Parathyroid adenoma (tissue), 2 donors: ENCODE measurements around the gene GAGE10.

ENCODE experiments used
- H2AFZ ChIP-seq: fragments of 300-600 bp; sonication (generic); one replicate; pipeline ENCODE4 v1.7.0; 2017; ENCODE audit warnings: antibody characterized with exemption, mild to moderate bottlenecking
- H3K27ac ChIP-seq: fragments of 300-600 bp; sonication (generic); one replicate; pipeline ENCODE4 v1.7.0; 2017
- H3K27me3 ChIP-seq: fragments of 300-600 bp; sonication (generic); one replicate; pipeline ENCODE4 v1.7.0; 2017; ENCODE audit warnings: low read length; ENCODE audit not compliant: control insufficient read depth, insufficient read depth
- H3K36me3 ChIP-seq: fragments of 300-600 bp; sonication (generic); one replicate; pipeline ENCODE4 v1.7.0; 2017; ENCODE audit warnings: low read length; ENCODE audit not compliant: control insufficient read depth, insufficient read depth
- H3K4me1 ChIP-seq: fragments of 300-600 bp; sonication (generic); one replicate; pipeline ENCODE4 v1.7.0; 2017; ENCODE audit warnings: control low read depth
- H3K4me2 ChIP-seq: fragments of 300-600 bp; sonication (generic); one replicate; pipeline ENCODE4 v1.7.0; 2017; ENCODE audit warnings: low read length
- H3K4me3 ChIP-seq: fragments of 300-600 bp; sonication (generic); one replicate; pipeline ENCODE4 v1.7.0; 2017; ENCODE audit warnings: low read depth, low read length
- H3K79me2 ChIP-seq: fragments of 300-600 bp; sonication (generic); one replicate; pipeline ENCODE4 v1.7.0; 2017; ENCODE audit warnings: control low read depth
- H3K9ac ChIP-seq: fragments of 300-600 bp; sonication (generic); one replicate; pipeline ENCODE4 v1.7.0; 2017; ENCODE audit warnings: mild to moderate bottlenecking
- H3K9me3 ChIP-seq: fragments of 300-600 bp; sonication (generic); one replicate; pipeline ENCODE4 v1.7.0; 2017; ENCODE audit warnings: low read length; ENCODE audit not compliant: control insufficient read depth
- TF ChIP-seq, protein P1 (sequence below): fragments of 300-600 bp; sonication (generic); IDR thresholded peaks from one replicate; pipeline ENCODE4 v1.7.0; 2017; ENCODE audit warnings: antibody characterized with exemption, mild to moderate bottlenecking
- donor health status: primary hyperparathyroidism.

The GAGE10 gene

DNA sequence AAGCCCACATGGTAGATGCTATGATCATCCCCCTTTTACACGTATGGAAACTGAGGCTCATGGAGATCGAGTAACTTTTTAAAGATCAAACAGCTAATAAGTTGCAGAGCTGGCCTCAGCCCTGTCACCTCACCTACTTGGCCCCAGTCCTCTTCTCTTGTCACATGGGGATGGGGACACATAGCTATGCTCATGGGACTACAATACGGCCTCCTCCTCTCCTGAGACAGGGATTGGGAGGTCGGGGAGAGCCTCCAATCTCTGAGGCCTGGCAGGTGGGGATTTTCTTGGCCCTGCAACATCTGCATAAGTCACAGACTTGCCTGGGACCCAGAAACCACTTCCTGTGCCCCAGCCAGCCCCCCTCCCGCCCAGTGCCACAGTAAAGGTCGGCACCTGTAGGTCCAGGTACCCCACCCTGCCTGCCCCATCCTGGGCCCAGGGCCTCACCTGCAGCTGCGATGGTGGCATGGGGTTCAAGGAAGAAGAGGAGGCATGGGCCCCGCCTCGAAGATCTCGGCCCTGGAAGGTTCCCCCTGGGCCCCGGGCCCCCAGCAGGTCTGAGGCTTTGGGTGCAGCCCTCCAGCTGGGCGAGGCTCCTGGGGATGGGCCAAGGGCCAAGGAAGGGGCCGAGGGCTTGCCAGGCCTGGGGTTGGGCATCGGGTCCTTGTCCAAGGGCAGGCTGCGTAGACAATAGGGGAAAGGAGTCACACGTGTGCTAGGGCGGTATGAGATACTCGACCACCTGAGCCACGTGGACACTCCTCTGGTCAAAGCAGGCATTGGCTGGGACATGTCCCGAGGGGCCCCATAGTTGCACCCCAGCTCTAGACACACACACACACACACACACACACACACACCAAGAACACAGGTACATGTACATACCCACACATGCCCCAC is 45.3 kb upstream of the GAGE10 start:
- Histone ChIP-seq H3K4me2 (no peak overlapping the region), H3K36me3 (no peaks in the 10 kb centered on the region), H3K79me2 (no peaks in the 10 kb centered on the region), H2AFZ (no peak overlapping the region), H3K27me3 (no peaks in the 10 kb centered on the region), H3K27ac (no peak overlapping the region), H3K9me3 (no peaks in the 10 kb centered on the region), H3K4me3 (no peak overlapping the region), H3K9ac (no peak overlapping the region), H3K4me1 (no peaks in the 10 kb centered on the region)
- TF ChIP-seq, protein P1, sequence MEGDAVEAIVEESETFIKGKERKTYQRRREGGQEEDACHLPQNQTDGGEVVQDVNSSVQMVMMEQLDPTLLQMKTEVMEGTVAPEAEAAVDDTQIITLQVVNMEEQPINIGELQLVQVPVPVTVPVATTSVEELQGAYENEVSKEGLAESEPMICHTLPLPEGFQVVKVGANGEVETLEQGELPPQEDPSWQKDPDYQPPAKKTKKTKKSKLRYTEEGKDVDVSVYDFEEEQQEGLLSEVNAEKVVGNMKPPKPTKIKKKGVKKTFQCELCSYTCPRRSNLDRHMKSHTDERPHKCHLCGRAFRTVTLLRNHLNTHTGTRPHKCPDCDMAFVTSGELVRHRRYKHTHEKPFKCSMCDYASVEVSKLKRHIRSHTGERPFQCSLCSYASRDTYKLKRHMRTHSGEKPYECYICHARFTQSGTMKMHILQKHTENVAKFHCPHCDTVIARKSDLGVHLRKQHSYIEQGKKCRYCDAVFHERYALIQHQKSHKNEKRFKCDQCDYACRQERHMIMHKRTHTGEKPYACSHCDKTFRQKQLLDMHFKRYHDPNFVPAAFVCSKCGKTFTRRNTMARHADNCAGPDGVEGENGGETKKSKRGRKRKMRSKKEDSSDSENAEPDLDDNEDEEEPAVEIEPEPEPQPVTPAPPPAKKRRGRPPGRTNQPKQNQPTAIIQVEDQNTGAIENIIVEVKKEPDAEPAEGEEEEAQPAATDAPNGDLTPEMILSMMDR: no peak

DNA sequence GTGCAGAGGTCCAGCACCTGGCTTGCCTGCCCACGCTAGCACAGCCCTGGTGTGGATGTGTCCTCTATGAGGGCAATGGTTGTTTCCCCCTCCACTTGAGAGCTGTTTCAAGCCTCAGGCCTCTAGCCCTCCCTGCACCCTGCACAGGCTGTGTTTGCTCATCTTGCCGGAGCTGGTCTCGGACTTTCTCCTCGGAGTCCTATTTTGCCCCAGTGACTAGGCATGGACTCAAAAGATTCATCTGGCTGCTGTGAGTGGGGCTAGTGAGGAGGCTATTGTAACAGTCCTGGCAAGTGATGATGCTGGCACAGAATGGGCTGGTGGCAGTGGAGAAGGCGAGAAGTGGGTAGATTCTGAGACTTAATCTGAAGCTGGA is 44.7 kb upstream of the GAGE10 start:
- Histone ChIP-seq H3K27me3 (no peaks in the 10 kb centered on the region), H3K4me2 (no peak overlapping the region), H3K9me3 (no peaks in the 10 kb centered on the region), H3K36me3 (no peaks in the 10 kb centered on the region), H2AFZ (no peak overlapping the region), H3K79me2 (no peaks in the 10 kb centered on the region), H3K4me3 (no peak overlapping the region), H3K27ac (no peak overlapping the region), H3K4me1 (no peaks in the 10 kb centered on the region), H3K9ac (no peak overlapping the region)
- TF ChIP-seq, protein P1: no peak

DNA sequence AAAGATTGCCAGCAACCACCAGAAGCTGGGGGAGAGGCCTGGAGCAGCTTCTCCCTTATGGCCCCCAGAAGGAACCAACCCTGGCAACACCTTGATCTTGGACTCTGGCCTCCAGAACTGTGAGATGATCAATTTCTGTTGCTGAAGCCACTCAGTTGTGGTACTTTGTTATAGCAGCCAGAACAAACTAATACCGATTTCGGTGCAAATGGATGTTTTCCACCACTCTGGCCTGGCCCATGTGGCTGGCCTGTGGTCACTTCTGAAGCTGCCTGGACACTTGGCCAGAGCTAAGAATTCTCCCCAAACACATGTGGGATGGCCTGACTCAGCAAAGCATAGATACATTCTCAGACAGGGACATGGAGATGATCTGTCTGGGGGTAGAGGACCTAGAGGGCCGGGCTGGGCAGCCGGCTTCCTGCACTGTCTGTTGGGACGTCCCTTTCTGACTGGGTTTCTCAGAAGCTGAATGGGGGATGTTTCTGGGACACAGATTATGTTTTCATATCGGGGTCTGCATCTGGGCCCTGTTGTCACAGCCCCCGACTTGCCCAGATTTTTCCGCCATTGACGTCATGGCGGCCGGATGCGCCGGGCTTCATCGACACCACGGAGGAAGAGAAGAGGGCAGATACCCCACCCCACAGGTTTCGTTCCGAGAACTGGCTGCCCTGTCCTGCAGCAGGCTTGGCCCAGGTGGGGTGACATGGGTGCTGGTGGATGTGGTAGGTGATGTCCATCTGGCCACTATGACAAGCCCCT is 43.0 kb upstream of the GAGE10 start:
- Histone ChIP-seq H3K9ac (no peak overlapping the region), H3K4me1 (no peaks in the 10 kb centered on the region), H3K4me3 (no peak overlapping the region), H2AFZ (no peak overlapping the region), H3K79me2 (no peaks in the 10 kb centered on the region), H3K36me3 (no peaks in the 10 kb centered on the region), H3K9me3 (no peaks in the 10 kb centered on the region), H3K27me3 (no peaks in the 10 kb centered on the region), H3K27ac (no peak overlapping the region), H3K4me2 (no peak overlapping the region)
- TF ChIP-seq, protein P1: no peak

DNA sequence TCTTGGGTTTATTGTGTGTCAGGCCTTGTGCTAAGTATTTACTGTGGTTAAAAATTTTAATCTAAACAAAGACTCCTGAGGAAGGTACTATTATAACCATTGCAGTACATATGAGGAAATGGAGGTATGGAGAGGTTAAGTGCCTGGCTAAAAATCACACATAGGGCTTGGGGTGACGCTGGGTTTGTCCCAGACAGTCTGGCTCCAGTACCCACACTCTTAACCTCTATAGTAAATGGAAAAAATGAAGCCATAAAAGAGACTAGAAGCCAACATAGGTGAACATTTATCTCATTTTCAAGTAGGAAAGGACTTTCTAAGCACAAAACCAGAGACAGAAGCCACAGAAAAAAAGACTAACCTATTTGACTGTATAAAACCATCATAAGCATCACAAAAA is 40.8 kb upstream of the GAGE10 start:
- Histone ChIP-seq H3K4me2 (no peak overlapping the region), H3K27ac (no peak overlapping the region), H3K9ac (no peak overlapping the region), H3K27me3 (no peaks in the 10 kb centered on the region), H3K9me3 (no peaks in the 10 kb centered on the region), H3K36me3 (no peaks in the 10 kb centered on the region), H3K4me3 (no peak overlapping the region), H3K79me2 (no peaks in the 10 kb centered on the region), H3K4me1 (no peaks in the 10 kb centered on the region), H2AFZ (no peak overlapping the region)
- TF ChIP-seq, protein P1: no peak
